SK-N-SH (cell line): Measurements from ENCODE around the gene SYNJ1. TPM values are rescaled to one million over a fixed set of nuclear protein-coding genes. Genes with fewer than 3 reads are reported as not detected.

ENCODE experiments used
- CTCF ChIA-PET: fragments of 300-600, 350-600 bp; formaldehyde crosslinking; extraction: SDS; loops from one replicate; lab custom pipeline; 2021; lab: Yijun Ruan, JAX
- POLR2A ChIA-PET: fragments of 350-600 bp; sonication (Branson Sonifier 250); formaldehyde crosslinking; extraction: SDS; loops from one replicate; lab custom pipeline; 2020; ENCODE audit warnings: antibody characterized with exemption, inconsistent platforms; lab: Yijun Ruan, JAX
- DNase-seq: peaks from one replicate; pipeline ENCODE4 v3.0.0; 2012
- H2AFZ ChIP-seq: fragments of 200-600 bp; sonication (generic); 2 replicates; pipeline ENCODE4 v1.8.1; 2016; ENCODE audit warnings: antibody characterized with exemption, mild to moderate bottlenecking, low read depth
- H3F3A ChIP-seq: fragments of 200-600 bp; sonication (generic); replicated peaks from 2 replicates; pipeline ENCODE3; 2016; ENCODE audit warnings: antibody characterized with exemption, mild to moderate bottlenecking; ENCODE audit not compliant: insufficient read depth
- H3K27ac ChIP-seq, 2 experiments: fragments of 200-500 bp in 1 of 2; fragments of 200-600 bp in 1 of 2; sonication (Bioruptor generic) in 1 of 2; sonication (generic), shearing (Covaris generic) in 1 of 2; 2 replicates each; pipeline versions ENCODE4 v1.5.1 to v1.6.1; 2014 to 2016; ENCODE audit warnings: low read depth in 2 of 2, inconsistent platforms in 1 of 2, low read length in 1 of 2, mild to moderate bottlenecking in 1 of 2, mixed read lengths in 1 of 2
- H3K27me3 ChIP-seq: fragments of 200-600 bp; sonication (generic), shearing (Covaris generic); 2 replicates; pipeline ENCODE4 v1.6.1; 2016; ENCODE audit warnings: mixed run types; ENCODE audit not compliant: insufficient read depth
- H3K36me3 ChIP-seq, 2 experiments: fragments of 200-500 bp in 1 of 2; fragments of 200-600 bp in 1 of 2; sonication (Bioruptor generic) in 1 of 2; sonication (generic) in 1 of 2; replicated peaks in 1 of 2; 2 replicates each; pipeline versions ENCODE3 to v1.5.1; 2014 to 2016; ENCODE audit warnings: low read length in 1 of 2, mild to moderate bottlenecking in 1 of 2; ENCODE audit not compliant: insufficient read depth in 2 of 2, control insufficient read depth in 1 of 2
- H3K4me1 ChIP-seq, 2 experiments: fragments of 200-500 bp in 1 of 2; fragments of 200-600 bp in 1 of 2; sonication (Bioruptor generic) in 1 of 2; sonication (generic), shearing (Covaris generic) in 1 of 2; 2 replicates each; pipeline versions ENCODE4 v1.5.1 to v1.6.1; 2014 to 2016; ENCODE audit warnings: low read depth in 1 of 2, low read length in 1 of 2, mixed run types in 1 of 2; ENCODE audit not compliant: insufficient read depth in 2 of 2, control insufficient read depth in 1 of 2
- H3K4me2 ChIP-seq: fragments of 200-600 bp; sonication (generic), shearing (Covaris generic); 2 replicates; pipeline ENCODE4 v1.6.1; 2017; ENCODE audit warnings: mixed run types
- H3K4me3 ChIP-seq, 2 experiments: fragments of 200-500 bp in 1 of 2; fragments of 200-600 bp in 1 of 2; sonication (Bioruptor generic) in 1 of 2; sonication (generic), shearing (Covaris generic) in 1 of 2; 2 replicates each; pipeline versions ENCODE4 v1.5.1 to v1.8.1; 2014 to 2016; ENCODE audit warnings: low read depth in 2 of 2, inconsistent platforms in 1 of 2, low read length in 1 of 2, mild to moderate bottlenecking in 1 of 2, mixed read lengths in 1 of 2, moderate library complexity in 1 of 2
- H3K79me2 ChIP-seq: fragments of 200-600 bp; sonication (generic); 2 replicates; pipeline ENCODE4 v1.8.1; 2017; ENCODE audit warnings: mild to moderate bottlenecking; ENCODE audit not compliant: insufficient read depth
- H3K9ac ChIP-seq: fragments of 200-600 bp; sonication (generic); 2 replicates; pipeline ENCODE4 v1.6.1; 2017; ENCODE audit warnings: mixed run types
- H3K9me2 ChIP-seq: fragments of 200-600 bp; sonication (generic); 2 replicates; pipeline ENCODE4 v1.6.1; 2017; ENCODE audit warnings: mixed run types
- H3K9me3 ChIP-seq: fragments of 200-600 bp; sonication (generic); 2 replicates; pipeline ENCODE4 v1.6.1; 2017; ENCODE audit warnings: mixed run types, mild to moderate bottlenecking, moderate library complexity
- H4K20me1 ChIP-seq: fragments of 200-600 bp; sonication (generic); 2 replicates; pipeline ENCODE4 v1.6.1; 2017; ENCODE audit warnings: mild to moderate bottlenecking, mixed run types; ENCODE audit not compliant: insufficient read depth
- CTCF ChIP-seq: fragments of 200-600 bp; sonication (generic); IDR thresholded peaks from 2 replicates; pipeline ENCODE4 v1.6.1; 2017; ENCODE audit warnings: antibody characterized with exemption, mild to moderate bottlenecking, moderate library complexity
- ELF1 ChIP-seq: IDR thresholded peaks from 2 replicates; pipeline ENCODE4 v1.4.0; 2012
- EZH2phosphoT487 ChIP-seq: fragments of 200-600 bp; sonication (generic); IDR thresholded peaks from 2 replicates; pipeline ENCODE4 v1.6.1; 2017; ENCODE audit warnings: low read depth, mixed run types, mild to moderate bottlenecking, antibody characterized with exemption, moderate library complexity, borderline replicate concordance
- FOXM1 ChIP-seq: IDR thresholded peaks from 2 replicates; pipeline ENCODE4 v1.4.0; 2012; ENCODE audit warnings: low read depth, mild to moderate bottlenecking
- IRF3 ChIP-seq: fragments of 150-350 bp; IDR thresholded peaks from 2 replicates; pipeline ENCODE4 v1.6.1; 2016; ENCODE audit warnings: mild to moderate bottlenecking, low read depth, low read length
- JUND ChIP-seq: IDR thresholded peaks from 2 replicates; pipeline ENCODE4 v1.4.0; 2012
- MXI1 ChIP-seq: IDR thresholded peaks from 2 replicates; pipeline ENCODE4 v1.6.1; 2012; ENCODE audit warnings: mild to moderate bottlenecking, low read depth, low read length, improper control_type of control experiment
- NFIC ChIP-seq: IDR thresholded peaks from 2 replicates; pipeline ENCODE4 v1.4.0; 2012; ENCODE audit warnings: borderline replicate concordance
- RCOR1 ChIP-seq: fragments of 150-350 bp; IDR thresholded peaks from 2 replicates; pipeline ENCODE4 v1.6.1; 2017; ENCODE audit warnings: antibody characterized with exemption, low read length
- REST ChIP-seq: IDR thresholded peaks from 2 replicates; pipeline ENCODE4 v1.6.1; 2012; ENCODE audit warnings: mild to moderate bottlenecking, low read depth, low read length, moderate library complexity
- RXRA ChIP-seq: IDR thresholded peaks from 2 replicates; pipeline ENCODE4 v1.4.0; 2012; ENCODE audit warnings: low read depth, mild to moderate bottlenecking, borderline replicate concordance
- SIN3A ChIP-seq: IDR thresholded peaks from 2 replicates; pipeline ENCODE4 v1.6.1; 2012; ENCODE audit warnings: low read depth, mild to moderate bottlenecking, low read length, moderate library complexity, borderline replicate concordance
- USF1 ChIP-seq: IDR thresholded peaks from 2 replicates; pipeline ENCODE4 v1.4.0; 2012; ENCODE audit warnings: low read depth, borderline replicate concordance
- USF2 ChIP-seq: fragments of 150-350 bp; IDR thresholded peaks from 2 replicates; pipeline ENCODE4 v1.6.1; 2017; ENCODE audit warnings: antibody characterized with exemption, low read length, low read depth, borderline replicate concordance
- YY1 ChIP-seq: IDR thresholded peaks from 2 replicates; pipeline ENCODE4 v1.4.0; 2012; ENCODE audit warnings: low read depth, mild to moderate bottlenecking
- ZBTB33 ChIP-seq: IDR thresholded peaks from 2 replicates; pipeline ENCODE4 v1.4.0; 2012; ENCODE audit warnings: low read depth, borderline replicate concordance
- WGBS: methylation state at CpG from one replicate; pipeline ENCODE4 v1.1.6; 2017; ENCODE audit warnings: low lambda C conversion rate; 5-methylcytosine and 5-hydroxymethylcytosine counted together
- polyA plus RNA-seq, 3 experiments: library from polyadenylated mRNA; depleted of rRNA; stranded (reverse); fragments of >200 nt; gene quantifications; 2 replicates each; pipeline ENCODE4 v1.2.3, GENCODE V29; 2012

Gene SYNJ1
- polyA plus RNA-seq, 1 of the 3 experiments (the other 2 are of a cell fraction) = 3.3 TPM

GRCh38 chr21:32604464-32604863, 123.3 kb downstream of the SYNJ1 start:
- POLR2A ChIA-PET = no interaction called here
- Histone ChIP-seq H3K27me3 (no peaks in the 10 kb centered on the region), H3K9ac (no peak overlapping the region), H3K9me2 (no peaks in the 10 kb centered on the region), H3K4me3 (no peak overlapping the region), H3K27ac (no peak overlapping the region), H3K79me2 (peaks cover 9% of the 10 kb centered on the region; the same call in 1 of the 2 replicates), H3F3A (peaks cover 13% of the 10 kb centered on the region), H3K4me2 (no peak overlapping the region), H2AFZ (no peak overlapping the region), H3K4me1 (no peaks in the 10 kb centered on the region), H3K9me3 (no peaks in the 10 kb centered on the region), H4K20me1 (no peaks in the 10 kb centered on the region), H3K36me3 (peaks cover 70 to 74% of the 10 kb centered on the region in 2 experiments)
- DNase-seq = no peak
- no peak for TF ChIP-seq ELF1
- no peak for TF ChIP-seq EZH2phosphoT487
- TF ChIP-seq REST = no peak
- TF ChIP-seq NFIC = no peak
- TF ChIP-seq IRF3 = no peak
- TF ChIP-seq RXRA = no peak
- TF ChIP-seq MXI1 = no peak
- no peak for TF ChIP-seq FOXM1
- no peak for TF ChIP-seq USF2
- no peak for TF ChIP-seq RCOR1
- no peak for TF ChIP-seq CTCF
- no peak for TF ChIP-seq YY1
- TF ChIP-seq USF1 = no peak
- TF ChIP-seq ZBTB33 = no peak
- TF ChIP-seq SIN3A = no peak
- TF ChIP-seq JUND = no peak
- CTCF ChIA-PET = interaction anchor here (2.6 kb wide), 1 partner anchor 190 kb away, joined by 11 read pairs; no protein-coding TSS in a partner anchor
- WGBS = 94% methylated on average over 8 of the region's 8 CpGs
